22Rv1 (cell line): Measurements from ENCODE around the gene ATN1.

Source experiments
- CTCF ChIP-seq: fragments of 450-650 bp; IDR thresholded peaks from 2 replicates; pipeline ENCODE4 v1.5.1; 2017; ENCODE audit warnings: mild to moderate bottlenecking
- ZFX ChIP-seq: fragments of 450-650 bp; IDR thresholded peaks from 2 replicates; pipeline ENCODE4 v1.6.1; 2017; ENCODE audit warnings: antibody characterized with exemption, borderline replicate concordance

DNA sequence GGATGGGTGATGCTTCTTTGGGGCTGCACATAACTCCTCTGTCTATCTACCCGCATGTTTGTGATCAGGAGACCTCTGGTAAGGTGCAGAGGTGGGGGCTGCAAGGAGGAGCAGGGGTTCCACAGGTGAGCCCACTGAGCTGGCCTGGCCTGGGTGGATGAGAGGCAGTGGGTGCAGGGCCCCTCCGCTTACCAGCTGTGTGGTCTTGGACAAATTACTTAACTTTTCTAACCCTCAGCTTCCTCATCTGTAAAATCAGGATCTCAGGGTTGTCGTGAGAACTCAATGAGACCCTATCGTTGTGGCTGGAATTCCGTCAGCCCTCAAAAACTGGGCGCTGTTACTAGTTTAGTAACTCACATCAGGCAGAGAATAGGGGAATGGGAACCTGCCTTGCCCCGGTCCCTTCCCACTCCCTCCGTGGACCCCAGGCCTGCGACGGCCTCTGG is 30.9 kb downstream of the ATN1 start:
- TF ChIP-seq CTCF (no peak), ZFX (no peak)
